Measurements from ENCODE around the gene ADAM10. TPM values are rescaled to one million over a fixed set of nuclear protein-coding genes. Genes with fewer than 3 reads are reported as not detected.

ADAM10 gene
- total and polyA plus RNA-seq, 2 of the 8 experiments (the other 6 are each of a cell fraction or from before 2014, with no cell fraction given): 46.5 to 163 TPM

GRCh38 chr15:58698887-58699641 is 50.4 kb downstream of the ADAM10 start (continued):
- no peak for TF ChIP-seq SAP30 (IDR thresholded peaks at IDR 0.05; ENCODE audit: insufficient read depth, insufficient replicate concordance, low read length)

All from H1 (cell line).